NB4 (cell line): ENCODE results near the gene SCGB3A1.

Experiments
- DNase-seq: peaks from one replicate; pipeline ENCODE4 v3.0.0; 2010; ENCODE audit warnings: low read depth
- H3K4me3 ChIP-seq: one replicate; pipeline ENCODE4 v1.5.1; 2011; ENCODE audit warnings: mild to moderate bottlenecking, low read depth, low read length, moderate library complexity
- MYC ChIP-seq: IDR thresholded peaks from 2 replicates; pipeline ENCODE4 v1.6.1; 2011; ENCODE audit warnings: low read depth, low read length
- POLR2A ChIP-seq: IDR thresholded peaks from 2 replicates; pipeline ENCODE4 v1.6.1; 2011; ENCODE audit warnings: mild to moderate bottlenecking; ENCODE audit not compliant: insufficient read length; ENCODE audit errors: extremely low read depth
- TF ChIP-seq, protein P1 (sequence below): IDR thresholded peaks from one replicate; pipeline ENCODE4 v1.5.1; 2012; ENCODE audit warnings: low read depth, low read length
- TF ChIP-seq, protein P2 (sequence below): IDR thresholded peaks from 2 replicates; pipeline ENCODE4 v1.6.1; 2011; ENCODE audit warnings: low read depth, low read length

The SCGB3A1 gene

DNA sequence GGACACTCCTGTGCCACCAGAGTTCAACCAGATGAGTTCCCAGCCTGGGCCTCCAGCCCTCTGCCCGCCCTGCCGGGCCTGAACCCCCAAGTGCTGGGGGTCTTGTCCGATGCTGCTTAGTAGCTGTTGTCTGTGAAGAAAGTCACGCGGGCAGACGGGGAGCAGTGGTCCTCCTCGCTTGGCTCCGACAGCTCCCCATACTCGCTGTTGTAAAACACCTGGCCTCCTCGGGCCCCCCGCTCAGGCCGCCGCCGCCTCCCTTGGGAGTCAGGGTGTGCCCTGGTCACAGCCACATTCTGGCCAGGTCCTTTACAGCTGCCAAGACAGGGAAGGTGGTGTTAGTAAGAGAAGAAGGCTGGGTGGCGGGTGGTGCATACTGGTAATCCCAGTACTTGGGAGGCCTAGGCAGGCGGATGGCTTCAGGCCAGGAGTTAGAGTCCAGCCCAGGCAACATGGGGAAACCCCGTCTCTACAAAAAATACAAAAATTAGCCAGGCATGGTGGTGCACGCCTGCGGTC, 11.8 kb upstream of the SCGB3A1 start:
- no peak overlapping the region for H3K4me3 ChIP-seq
- DNase-seq = no peak
- TF ChIP-seq POLR2A = no peak

DNA sequence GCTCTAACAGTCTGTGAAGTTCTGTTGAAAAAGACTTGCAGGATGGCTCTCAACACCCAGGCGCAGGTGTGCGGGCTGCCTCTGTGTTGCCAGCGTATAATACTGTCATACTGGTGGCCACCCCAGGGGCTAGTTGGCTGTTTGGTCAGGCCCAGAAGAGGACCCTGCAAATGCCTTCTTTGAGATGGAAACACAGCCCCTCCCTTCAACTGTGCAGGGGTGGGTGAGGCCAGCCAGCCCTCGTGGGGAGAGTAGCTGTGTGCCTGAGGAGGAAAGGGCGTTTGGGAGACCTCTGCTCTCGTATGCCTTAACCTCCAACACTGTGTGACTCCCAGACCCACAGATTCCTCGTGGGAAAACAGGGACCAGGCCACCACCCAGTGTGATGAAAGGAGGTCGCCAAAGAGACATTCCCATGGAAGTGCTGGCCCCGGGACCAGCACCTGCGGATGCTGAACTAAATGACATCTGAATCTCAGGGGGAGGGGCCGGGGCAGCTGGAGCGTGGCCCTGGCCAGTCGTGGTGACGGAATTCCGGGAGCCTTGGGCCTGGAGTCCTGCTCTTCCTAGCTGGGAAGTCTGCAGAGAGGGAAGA, 11.3 kb upstream of the SCGB3A1 start:
- H3K4me3 ChIP-seq = no peak overlapping the region
- DNase-seq = no peak
- no peak for TF ChIP-seq POLR2A

DNA sequence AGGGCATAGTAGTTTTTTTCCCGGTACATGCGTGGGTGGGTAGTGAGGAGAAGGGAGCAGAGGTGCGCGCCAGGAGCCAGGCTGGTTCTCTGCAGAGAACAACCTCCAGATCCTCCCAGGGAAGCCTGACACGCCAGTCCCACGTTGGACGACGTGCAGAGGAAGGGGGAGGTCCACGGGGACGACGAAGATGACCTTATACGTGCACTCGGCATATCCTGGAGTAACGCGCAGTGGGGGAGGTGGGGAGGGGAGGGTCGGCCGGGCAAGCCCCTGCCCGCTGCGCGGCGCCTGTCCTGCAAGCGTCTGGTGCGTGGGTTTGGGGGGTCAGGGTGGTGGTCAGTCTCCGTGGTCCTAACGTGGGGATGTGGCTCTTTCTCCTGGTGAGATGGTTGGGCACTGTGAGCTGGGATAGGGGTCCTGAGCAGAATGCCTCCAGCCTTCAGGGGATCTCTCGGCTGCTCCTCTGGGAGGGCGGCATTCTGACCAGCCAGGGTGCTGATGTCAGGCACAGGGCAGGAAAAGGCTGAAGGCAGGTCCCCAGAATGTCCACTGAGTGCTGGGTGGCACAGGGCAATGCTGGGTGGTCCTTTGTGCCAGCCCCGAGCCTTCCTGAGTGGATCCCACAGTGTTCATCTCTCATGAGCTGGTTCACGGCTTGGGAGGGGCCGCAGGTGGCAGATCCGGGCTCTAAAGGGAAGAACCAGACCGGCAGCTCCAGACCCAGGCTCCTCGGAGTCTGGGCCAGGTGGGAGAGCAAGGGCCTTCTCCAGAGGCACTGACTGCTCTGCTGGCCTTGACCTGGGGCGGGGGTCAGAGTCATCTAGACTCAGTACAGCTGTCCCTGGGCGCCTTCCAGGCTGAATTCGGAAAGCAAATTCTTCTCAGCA, 10.5 kb upstream of the SCGB3A1 start:
- no peak overlapping the region for H3K4me3 ChIP-seq
- no peak for TF ChIP-seq MYC
- TF ChIP-seq, protein P1, sequence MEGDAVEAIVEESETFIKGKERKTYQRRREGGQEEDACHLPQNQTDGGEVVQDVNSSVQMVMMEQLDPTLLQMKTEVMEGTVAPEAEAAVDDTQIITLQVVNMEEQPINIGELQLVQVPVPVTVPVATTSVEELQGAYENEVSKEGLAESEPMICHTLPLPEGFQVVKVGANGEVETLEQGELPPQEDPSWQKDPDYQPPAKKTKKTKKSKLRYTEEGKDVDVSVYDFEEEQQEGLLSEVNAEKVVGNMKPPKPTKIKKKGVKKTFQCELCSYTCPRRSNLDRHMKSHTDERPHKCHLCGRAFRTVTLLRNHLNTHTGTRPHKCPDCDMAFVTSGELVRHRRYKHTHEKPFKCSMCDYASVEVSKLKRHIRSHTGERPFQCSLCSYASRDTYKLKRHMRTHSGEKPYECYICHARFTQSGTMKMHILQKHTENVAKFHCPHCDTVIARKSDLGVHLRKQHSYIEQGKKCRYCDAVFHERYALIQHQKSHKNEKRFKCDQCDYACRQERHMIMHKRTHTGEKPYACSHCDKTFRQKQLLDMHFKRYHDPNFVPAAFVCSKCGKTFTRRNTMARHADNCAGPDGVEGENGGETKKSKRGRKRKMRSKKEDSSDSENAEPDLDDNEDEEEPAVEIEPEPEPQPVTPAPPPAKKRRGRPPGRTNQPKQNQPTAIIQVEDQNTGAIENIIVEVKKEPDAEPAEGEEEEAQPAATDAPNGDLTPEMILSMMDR = no peak
- TF ChIP-seq POLR2A = no peak
- TF ChIP-seq, protein P2, sequence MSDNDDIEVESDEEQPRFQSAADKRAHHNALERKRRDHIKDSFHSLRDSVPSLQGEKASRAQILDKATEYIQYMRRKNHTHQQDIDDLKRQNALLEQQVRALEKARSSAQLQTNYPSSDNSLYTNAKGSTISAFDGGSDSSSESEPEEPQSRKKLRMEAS = no peak
- no peak for DNase-seq

DNA sequence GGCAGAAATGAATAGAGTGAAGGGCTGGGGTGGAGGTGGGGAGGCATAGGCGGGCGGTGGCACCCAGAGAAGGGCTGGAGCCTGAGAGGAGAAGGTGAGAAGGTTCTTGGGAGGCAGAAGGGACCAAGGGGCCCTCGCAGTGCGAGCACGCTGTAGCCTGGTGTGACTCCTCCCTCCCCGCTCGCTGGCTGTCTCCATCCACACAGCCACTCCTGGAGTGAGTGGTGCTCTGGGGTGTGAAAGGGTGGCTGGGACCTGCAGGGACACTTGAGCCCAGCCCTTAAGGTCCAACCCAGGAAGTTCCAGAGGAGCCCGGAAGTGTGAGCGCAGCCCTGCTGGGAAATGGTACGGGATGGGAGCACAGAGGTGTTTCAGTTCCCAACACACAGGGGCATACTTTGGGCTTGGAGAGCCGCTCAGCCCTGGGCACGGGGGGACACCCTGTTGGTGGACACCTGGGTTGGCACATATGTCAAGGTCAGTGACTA, 9.3 kb upstream of the SCGB3A1 start:
- TF ChIP-seq POLR2A (no peak), MYC (no peak)
- TF ChIP-seq, protein P2 = no peak
- TF ChIP-seq, protein P1 = no peak
- H3K4me3 ChIP-seq = no peak overlapping the region
- no peak for DNase-seq

DNA sequence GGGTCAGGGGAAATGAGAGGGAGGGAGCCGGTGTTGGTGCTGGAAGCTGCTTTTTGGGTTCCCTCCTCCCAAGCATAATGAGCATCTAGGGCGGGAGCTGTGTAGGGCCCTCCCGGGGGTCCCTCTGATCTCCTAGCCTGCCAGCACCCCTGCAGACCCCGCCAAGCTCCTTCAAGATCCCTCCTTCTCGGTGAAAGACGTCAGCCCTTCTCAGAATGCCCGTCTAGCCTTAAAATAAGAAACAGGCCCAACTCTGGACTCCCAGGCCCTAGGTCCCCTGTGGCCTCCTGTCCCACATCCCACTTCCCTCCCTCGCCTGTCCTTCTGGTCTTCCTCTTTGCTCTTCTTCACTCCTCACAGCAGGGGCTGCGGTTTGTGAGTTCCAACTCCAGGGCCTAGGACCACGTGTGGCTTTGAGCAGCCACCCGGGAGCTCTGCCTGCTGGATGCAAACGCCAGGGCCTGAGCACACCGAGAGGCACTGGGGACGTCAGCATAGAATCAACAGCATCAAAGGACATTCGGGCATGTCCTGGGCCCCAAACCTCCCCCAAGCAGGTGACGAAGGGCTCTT, 8.8 kb upstream of the SCGB3A1 start:
- peak; percentile 94 for DNase-seq
- TF ChIP-seq, protein P1 = no peak
- peak; percentile 76 for TF ChIP-seq MYC
- TF ChIP-seq, protein P2 = peak; percentile 89
- TF ChIP-seq POLR2A = no peak
- no peak overlapping the region for H3K4me3 ChIP-seq

DNA sequence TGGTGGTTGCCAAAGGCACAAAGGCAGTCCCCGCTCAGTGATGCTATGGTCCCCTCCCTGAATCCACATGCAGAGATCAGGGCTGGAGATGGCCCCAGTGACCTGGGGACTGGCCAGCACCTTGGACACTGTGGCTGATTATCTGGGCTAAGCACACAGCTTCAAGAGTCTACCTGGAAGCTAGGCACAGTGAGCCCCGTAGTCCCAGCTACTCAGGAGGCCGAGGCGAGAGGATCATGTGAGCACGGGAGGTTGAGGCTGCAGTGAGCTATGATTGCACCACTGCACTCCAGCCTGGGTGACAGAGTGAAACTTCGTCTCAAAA, 8.3 kb upstream of the SCGB3A1 start:
- no peak for DNase-seq
- H3K4me3 ChIP-seq = no peak overlapping the region

More for the DNA sequence above, 8.3 kb upstream of the SCGB3A1 start:
- TF ChIP-seq, protein P2 = no peak
- TF ChIP-seq, protein P1 = no peak
- TF ChIP-seq MYC (no peak), POLR2A (no peak)
